Measurements from ENCODE around the gene PDCD1LG2. TPM values are rescaled to one million over a fixed set of nuclear protein-coding genes. Genes with fewer than 3 reads are reported as not detected.

Gene PDCD1LG2
- total and polyA plus RNA-seq, 3 donors from 2014 or later = 0.63 to 2.4 (median 0.81) TPM

DNA sequence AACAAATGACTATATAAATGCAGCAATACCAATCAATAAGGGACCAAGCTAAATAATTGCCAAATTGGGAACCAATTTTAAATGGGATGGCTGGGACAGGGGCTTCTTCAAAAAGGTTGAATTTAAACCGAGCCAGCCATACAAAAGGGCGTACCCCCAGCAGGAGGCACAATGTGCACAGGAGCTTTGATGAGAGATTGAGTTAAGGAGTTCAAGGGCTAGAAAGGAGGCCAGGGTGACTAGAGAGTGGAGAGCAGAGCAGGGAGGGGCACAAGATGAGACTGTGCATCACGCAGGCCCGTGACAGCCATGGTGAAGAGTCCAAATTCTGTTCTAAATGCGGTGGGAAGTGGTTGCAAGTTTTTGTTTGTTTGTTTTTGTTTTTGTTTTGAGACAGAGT is 23.3 kb upstream of the PDCD1LG2 start:
- intact Hi-C loops (cut with DNase I; ENCODE audit: low total_unique reads) = no loop called here
- no peak for TF ChIP-seq POLR2A (IDR thresholded peaks at IDR 0.05)
- TF ChIP-seq, protein P1, sequence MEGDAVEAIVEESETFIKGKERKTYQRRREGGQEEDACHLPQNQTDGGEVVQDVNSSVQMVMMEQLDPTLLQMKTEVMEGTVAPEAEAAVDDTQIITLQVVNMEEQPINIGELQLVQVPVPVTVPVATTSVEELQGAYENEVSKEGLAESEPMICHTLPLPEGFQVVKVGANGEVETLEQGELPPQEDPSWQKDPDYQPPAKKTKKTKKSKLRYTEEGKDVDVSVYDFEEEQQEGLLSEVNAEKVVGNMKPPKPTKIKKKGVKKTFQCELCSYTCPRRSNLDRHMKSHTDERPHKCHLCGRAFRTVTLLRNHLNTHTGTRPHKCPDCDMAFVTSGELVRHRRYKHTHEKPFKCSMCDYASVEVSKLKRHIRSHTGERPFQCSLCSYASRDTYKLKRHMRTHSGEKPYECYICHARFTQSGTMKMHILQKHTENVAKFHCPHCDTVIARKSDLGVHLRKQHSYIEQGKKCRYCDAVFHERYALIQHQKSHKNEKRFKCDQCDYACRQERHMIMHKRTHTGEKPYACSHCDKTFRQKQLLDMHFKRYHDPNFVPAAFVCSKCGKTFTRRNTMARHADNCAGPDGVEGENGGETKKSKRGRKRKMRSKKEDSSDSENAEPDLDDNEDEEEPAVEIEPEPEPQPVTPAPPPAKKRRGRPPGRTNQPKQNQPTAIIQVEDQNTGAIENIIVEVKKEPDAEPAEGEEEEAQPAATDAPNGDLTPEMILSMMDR (IDR thresholded peaks at IDR 0.05) = no peak

DNA sequence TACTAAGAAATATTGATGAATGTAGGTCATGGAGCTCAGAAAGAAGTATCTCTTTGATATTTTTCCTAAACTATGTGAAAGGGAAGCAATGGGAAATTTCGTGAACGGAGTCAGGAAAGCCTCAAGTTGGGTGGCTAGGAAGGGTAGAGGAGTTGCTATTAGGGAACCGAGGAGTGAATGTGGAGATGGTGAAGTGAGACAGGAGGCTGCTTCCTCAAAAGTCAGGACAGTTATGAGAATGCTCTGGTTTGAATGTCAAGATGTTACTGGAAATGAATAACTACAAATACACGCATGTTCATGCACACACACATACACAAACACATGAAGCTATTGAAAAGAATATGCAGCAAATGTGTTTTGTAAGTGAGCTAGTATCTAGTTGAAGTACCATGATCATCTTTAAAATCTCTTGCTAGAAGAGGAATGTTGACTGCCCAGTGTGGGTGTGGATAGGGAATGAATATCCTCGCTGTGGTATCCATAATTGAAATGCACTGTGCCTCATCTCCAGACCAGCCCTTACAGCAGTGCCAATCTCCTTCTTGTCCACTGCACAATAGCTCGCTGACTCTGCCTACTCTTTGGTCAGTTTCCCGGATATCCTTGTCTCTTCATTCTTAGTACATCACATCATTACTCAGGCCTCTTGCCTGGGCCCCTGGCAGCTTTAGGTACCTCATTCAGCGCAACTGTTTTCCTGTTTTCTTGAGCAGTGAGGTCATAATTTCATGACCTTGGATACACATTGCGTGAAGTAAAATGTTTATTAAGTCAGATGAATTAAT is 21.9 kb upstream of the PDCD1LG2 start:
- intact Hi-C loops (cut with DNase I; ENCODE audit: low total_unique reads) = no loop called here
- no peak for DNase-seq

More for the DNA sequence above, 23.3 kb upstream of the PDCD1LG2 start:
- H3K36me3 ChIP-seq (ENCODE audit: low read depth, missing control alignments) = no peaks in the 10 kb centered on the region
- no peak for DNase-seq
- no peaks in the 10 kb centered on the region for H3K27me3 ChIP-seq
- H3K4me1 ChIP-seq = no peaks in the 10 kb centered on the region
- WGBS, 2 donors = 90 to 95% methylated on average over 5 of the region's 5 CpGs
- no peaks in the 10 kb centered on the region for H3K9me3 ChIP-seq
- H3K27ac ChIP-seq = no peak overlapping the region
- H3K4me3 ChIP-seq = no peak overlapping the region

DNA sequence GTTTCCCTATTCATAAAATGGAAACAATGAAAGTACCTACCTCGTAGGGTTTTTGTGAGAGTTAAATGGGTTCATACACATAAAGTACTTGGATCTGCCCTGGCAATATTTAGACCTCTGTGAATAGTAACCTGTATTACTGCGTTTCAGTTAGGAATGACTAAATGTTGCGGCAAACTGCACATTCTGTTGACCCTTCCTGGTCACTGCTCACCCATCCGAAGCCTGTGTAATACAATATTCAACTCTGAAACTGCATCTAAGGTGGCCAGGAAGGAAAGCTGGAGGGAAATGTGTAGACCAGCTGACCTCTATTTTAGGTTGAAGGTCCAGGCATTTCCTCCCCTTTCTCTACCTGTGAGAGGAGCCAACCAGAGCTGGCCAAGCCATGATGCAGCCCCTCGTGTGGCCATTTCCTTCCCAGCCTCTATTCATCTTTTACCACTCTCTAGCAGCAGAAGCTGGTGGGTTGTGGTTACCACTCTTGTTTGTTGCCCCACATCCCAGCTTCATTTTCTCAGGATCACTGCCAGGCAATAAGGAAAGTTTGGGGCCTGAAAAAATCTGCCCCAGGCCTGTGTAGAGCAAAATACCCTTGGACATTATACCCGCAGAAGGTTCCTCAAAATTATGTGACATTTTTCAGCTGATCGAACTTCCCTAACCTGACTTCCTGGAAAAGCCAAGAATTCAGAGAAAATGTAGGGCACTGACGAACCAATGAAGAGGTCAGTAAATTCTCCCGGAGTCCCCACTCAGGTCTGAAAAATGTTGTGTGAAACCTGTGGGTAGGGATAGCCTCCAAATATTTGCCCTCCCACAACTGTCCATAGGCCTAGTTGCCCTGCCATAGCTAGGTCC is 20.5 kb upstream of the PDCD1LG2 start:
- H3K27ac ChIP-seq = no peak overlapping the region
- no peaks in the 10 kb centered on the region for H3K27me3 ChIP-seq
- H3K9me3 ChIP-seq = no peaks in the 10 kb centered on the region
- no peak overlapping the region for H3K4me3 ChIP-seq
- no peaks in the 10 kb centered on the region for H3K36me3 ChIP-seq (ENCODE audit: low read depth, missing control alignments)
- TF ChIP-seq POLR2A (IDR thresholded peaks at IDR 0.05) = no peak
- TF ChIP-seq, protein P1 (IDR thresholded peaks at IDR 0.05) = no peak
- no peak for DNase-seq
- no peaks in the 10 kb centered on the region for H3K4me1 ChIP-seq
- WGBS, 2 donors = 89 to 91% methylated on average over 9 of the region's 9 CpGs
- intact Hi-C loops (cut with DNase I; ENCODE audit: low total_unique reads) = no loop called here

More for the DNA sequence above, 21.9 kb upstream of the PDCD1LG2 start:
- Histone ChIP-seq H3K4me3 (no peak overlapping the region), H3K4me1 (no peaks in the 10 kb centered on the region), H3K27me3 (no peaks in the 10 kb centered on the region), H3K9me3 (no peaks in the 10 kb centered on the region), H3K36me3 (ENCODE audit: low read depth, missing control alignments) (no peaks in the 10 kb centered on the region), H3K27ac (no peak overlapping the region)
- TF ChIP-seq, protein P1 (IDR thresholded peaks at IDR 0.05) = no peak
- no peak for TF ChIP-seq POLR2A (IDR thresholded peaks at IDR 0.05)
- 91 to 92% methylated on average over 9 of the region's 9 CpGs for WGBS, 2 donors

DNA sequence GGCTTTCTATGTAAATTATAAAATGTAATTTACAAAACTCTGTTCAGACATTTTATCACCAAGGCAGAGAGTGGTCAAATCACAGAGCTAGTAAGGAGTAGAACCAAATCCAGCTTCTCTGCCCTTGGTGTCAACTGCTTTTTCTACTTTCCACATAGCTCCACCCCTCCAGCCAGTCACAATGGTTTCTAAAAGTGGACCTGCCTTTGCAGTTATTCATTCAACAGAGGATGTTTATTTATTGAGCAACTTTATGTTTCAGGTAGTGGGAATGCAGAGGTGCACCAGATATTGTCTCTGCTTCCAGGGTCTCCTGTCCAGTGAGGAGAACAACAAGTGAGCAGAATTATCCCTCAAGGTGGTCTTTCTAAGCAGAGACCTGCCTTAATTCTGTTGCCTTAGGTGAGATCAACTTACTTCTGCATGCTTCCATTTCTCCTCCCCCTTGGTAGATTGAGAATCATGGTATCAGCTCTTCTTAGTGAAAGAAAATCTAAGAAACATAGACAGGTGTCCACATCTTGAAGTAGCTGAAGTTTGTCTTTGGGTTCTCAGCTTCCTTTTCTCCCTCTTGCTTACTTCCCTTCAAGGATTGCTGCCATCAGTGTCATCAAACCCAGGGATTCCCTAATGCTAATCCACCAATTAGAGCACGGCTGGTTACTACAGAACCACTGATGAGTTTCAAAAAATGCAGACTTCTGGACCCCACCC is 17.2 kb upstream of the PDCD1LG2 start:
- 82 to 93% methylated on average over 1 of the region's 1 CpG for WGBS, 2 donors
- H3K9me3 ChIP-seq = no peaks in the 10 kb centered on the region
- no peak overlapping the region for H3K4me3 ChIP-seq
- intact Hi-C loops (cut with DNase I; ENCODE audit: low total_unique reads) = no loop called here
- H3K27ac ChIP-seq = no peak overlapping the region
- TF ChIP-seq, protein P1 (IDR thresholded peaks at IDR 0.05) = no peak
- no peak for TF ChIP-seq POLR2A (IDR thresholded peaks at IDR 0.05)
- H3K4me1 ChIP-seq = no peaks in the 10 kb centered on the region
- H3K27me3 ChIP-seq = no peaks in the 10 kb centered on the region
- DNase-seq = no peak
- H3K36me3 ChIP-seq (ENCODE audit: low read depth, missing control alignments) = no peaks in the 10 kb centered on the region
